GM21423 (cell line): ENCODE measurements around the gene MAP3K10.
"Not testable (repeated sequence)": the region's sequence is repeated elsewhere in the genome, so short reads cannot be mapped to it uniquely, and the experiment has no call there.

ENCODE experiments used
- ATAC-seq: cut with Tn5 transposase; IDR thresholded peaks from one replicate; pipeline ENCODE4 v1.9.1; 2021; ENCODE audit warnings: mild to moderate bottlenecking, moderate library complexity; ENCODE audit not compliant: unreplicated experiment

MAP3K10 gene

DNA sequence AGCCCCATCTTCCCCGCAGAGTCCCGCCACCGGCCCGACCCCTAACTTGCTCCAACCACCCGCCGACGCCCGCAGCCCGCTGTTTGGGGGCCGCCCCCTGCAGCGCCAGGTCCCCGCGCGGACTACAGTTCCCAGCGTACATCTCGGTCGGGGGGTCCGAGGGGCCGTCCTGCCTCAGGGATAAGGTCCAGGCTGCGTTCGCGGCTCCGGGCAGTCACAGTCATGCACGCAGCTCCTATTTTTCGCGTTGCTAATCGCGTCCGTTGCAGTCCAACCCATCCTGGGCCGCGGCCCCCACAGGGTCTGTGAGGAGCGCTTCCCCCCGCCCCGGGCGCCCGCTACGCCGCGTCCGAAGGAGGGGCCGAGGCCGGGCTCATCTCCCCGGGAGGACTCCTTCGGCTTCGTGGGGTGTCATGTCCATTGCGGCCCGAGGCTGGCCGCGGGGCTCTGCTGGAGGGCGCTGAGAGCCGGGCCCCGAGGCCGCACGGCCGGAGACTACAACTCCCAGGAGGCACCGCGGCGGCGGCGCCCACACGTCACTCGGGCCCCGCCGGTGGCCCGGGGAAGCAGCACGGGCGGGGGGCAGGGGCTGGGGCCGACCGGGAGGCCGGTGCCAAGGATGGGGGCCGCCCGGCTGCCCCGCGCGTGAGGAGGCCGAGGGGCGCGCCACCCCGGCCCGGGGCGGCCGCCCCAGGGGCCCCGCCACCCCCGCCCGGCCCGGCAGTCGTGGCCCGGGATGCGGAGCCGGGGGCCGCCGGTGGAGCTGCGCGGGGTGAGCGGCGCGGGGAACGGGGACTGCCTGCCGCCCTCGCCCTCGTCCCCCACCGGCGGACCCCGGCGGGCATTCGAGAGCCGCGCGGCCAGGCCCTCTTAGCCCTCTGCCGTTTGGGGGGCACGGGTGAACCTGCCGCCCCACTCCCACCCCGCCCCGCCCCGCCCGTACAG, at the start of gene MAP3K10:
Gene MAP3K10 (plus strand): TSS at position 536 of the 945 bp plus-strand sequence. CDS start 606 bp downstream, outside the sequence.
- ATAC-seq, result peak; percentile 73

DNA sequence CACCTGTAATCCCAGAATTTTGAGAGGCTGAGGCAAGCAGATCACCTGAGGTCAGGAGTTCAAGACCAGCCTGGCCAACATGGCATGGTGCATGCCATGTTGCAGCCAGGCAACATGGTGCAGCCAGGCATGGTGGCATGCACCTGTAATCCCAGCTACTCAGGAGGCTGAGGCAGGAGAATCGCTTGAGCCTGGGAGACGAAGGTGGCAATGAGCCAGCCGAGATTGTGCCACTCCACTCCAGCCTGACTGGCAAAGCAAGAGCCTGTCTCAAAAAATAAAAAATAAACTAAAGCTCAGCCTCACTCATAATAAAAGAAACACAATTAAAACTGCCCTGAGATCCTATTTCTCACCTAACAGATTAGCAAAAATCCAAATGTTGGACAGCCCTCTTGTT, 49.7 kb upstream of the MAP3K10 start:
- no peak for ATAC-seq

DNA sequence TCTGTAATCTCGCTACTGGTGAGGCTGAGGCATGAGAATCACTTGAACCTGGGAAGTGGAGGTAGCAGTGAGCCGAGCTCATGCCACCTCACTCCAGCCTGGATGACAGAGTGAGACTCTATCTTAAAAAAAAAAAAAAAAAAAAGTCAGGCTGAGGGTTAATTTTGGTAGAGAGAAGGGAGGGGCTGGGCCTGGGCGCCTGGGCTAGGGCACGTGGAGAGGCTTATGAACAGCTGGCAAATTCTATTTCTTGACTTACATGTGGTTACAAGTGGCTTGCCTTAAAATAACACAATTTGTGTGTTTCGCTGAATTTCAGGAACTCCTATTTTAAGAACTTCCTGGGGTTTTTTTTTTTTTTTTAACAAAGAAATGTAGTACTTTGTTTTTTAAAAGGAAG, 47.6 kb upstream of the MAP3K10 start:
- peak; percentile 61 for ATAC-seq

DNA sequence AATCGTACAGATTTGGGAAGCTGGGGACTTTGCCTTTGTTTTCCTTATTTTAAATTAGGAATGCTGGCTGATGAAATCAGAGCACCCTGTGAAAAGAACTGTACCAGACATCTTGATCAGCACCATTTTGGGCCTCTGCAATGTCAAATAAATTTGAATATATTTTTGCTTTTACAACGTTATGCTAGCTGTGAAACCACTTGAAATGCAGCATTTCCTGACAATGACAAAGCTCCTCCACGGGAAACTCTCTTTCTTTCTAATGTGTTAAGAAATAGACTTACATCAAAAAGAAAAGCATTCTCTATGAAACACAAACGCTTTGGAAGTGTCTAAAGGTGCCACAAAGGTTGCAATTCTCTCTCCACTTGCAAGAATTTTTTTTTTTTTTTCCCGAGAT, 47.1 kb upstream of the MAP3K10 start:
- no peak for ATAC-seq

DNA sequence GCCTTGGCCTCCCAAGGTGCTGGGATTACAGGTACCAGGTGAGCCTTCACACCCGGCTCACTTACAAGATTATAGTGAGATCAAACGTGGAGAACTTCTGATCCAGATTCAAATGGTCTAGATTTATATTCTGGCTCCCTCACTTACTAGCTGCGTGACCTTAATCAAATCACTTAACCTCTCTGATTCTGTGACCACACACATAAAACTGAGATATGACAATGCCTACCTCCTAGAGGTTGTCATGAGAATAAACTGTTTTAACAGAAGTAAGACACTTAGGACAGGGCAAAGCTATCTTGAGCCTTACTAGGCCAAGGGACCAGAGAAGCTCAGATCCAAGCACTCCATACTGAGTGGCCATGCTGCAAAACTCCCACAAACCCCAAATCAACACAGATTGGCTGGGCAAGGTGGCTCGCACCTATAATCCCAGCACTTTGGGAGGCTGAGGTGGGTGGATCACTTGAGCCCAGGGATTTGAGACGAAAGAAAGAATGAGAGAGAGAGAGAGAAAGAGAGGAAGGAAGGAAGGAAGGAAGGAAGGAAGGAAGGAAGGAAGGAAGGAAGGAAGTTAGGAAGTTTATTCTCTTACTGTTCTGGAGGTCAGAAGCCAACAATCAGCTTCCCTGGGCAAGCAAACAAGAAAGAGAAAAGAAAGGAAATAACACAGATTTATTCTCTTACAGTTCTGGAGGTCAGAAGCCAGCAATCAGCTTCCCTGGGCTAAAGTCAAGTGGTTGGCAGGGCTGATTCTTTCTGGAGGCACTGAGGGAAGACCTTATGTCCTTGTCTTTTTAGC, 46.1 kb upstream of the MAP3K10 start:
- no peak for ATAC-seq

DNA sequence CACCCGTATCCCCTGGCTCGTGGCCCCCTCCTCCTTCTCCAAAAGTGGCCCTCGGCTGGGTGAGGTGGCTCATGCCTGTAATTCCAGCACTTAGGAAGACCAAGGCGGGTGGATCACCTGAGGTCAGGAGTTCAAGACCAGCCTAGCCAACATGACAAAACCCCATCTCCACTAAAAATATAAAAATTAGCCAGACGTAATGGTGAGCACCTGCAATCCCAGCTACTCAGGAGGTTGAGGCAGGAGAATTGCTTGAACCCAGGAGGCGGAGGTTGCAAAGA, 45.5 kb upstream of the MAP3K10 start:
- ATAC-seq, result not testable (repeated sequence)

DNA sequence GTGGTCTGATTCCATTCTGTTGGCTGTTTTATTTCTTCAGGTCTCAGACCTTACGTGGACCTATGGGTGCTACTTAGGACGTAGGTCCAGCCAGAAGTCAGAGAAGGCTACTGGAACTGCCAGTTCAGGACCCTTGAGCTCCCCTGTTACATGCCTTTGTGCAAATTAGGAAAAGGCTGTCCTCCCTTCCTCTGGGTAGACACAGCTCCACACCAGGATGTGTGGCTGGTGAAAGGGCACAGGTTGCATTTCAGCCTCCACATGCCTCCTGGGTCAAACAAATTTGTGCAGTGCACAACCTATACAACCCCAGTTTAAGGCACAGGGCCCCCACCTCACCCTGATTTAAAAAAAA, 43.9 kb upstream of the MAP3K10 start:
- ATAC-seq, result no peak

DNA sequence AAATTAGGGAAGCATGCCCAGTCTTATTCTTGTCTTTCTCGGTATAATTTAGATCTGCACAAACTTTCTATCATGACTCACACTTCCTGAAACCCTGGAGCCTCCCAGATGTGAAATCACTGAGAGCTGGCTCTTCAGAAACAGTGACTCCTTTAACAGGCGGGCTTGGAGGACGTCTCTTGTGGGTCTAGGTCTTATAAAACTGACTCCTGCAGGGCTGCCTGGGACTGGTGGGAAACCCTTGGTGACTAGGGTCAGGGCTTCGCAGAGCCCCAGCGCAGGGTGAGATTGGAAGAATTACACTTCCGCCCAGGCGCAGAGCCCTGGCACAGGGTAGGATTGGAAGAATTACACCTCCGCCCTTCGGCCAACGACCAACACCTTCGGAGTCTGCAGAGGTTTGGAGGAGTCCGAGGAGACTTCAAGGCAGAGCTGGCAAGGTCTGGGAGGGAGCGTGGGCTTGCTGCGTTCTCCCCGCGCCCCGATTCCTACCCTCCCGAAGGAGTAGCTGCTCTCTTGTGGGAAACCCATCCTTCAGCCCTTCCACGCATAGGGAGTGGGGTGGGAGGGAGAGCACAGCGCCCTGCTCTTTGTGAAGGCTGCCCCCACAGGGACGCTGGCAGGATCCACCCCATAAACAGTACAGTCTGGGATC, 43.4 kb upstream of the MAP3K10 start:
- no peak for ATAC-seq

DNA sequence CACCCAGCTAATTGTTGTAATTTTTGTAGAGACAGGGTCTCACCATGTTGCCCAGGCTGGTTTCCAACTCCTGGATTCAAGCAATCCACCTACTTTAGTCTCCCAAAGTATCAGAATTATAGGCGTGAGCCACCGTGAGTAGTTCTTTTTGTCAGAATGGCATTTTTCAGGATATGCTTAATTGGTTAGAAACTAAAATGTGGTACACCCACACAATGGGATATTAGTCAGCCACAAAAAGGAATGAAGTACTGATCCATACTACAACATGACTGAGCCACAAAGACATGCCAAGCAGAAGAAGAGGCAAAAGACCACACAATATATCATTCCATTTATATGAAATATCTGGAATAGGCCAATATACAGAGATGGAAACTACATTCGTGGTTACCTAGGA, 41.7 kb upstream of the MAP3K10 start:
- ATAC-seq, result no peak

DNA sequence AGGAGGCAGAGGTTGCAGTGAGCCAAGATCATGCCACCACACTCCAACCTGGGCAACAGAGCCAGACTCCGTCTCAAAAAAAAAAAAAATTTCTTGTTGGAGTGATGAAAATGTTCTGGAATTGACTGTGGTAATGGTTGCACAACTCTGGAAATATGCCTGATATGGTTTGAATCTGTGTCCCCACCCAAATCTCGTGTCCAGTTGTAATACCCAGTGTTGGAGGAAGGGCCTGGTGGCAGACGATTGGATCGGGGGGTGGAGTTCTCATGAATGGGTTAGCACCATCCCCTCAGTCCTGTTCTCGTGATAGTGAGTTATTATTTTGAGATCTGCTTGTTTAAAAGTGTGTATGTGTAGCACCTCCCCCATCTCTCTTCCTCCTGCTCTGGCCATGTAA, 41.1 kb upstream of the MAP3K10 start:
- ATAC-seq, result no peak

DNA sequence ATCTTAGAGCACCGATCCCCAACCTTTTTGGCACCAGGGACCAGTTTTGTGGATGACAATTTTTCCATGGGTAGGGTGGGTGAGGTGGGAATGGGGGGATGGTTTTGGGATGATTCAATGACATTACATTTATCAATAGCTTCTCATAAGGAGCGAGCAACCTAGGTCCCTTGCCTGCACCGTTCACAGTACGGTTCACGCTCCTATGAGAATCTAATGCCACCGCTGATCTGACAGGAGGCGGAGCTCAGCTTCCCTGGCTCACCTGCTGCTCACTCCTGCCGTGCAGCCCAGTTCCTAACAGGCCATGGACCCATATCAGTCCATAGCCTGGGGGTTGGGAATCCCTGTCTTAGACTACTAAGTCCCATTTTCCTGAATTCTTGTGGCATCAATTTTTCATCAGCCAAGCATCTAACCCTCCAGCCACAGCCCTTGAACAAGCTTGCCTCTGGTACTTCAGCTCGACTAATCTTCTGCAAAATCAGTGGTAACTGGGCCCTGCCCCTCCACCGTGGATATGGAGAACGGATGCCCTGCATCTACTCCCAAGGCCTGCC, 37.0 kb upstream of the MAP3K10 start:
- ATAC-seq, result no peak

DNA sequence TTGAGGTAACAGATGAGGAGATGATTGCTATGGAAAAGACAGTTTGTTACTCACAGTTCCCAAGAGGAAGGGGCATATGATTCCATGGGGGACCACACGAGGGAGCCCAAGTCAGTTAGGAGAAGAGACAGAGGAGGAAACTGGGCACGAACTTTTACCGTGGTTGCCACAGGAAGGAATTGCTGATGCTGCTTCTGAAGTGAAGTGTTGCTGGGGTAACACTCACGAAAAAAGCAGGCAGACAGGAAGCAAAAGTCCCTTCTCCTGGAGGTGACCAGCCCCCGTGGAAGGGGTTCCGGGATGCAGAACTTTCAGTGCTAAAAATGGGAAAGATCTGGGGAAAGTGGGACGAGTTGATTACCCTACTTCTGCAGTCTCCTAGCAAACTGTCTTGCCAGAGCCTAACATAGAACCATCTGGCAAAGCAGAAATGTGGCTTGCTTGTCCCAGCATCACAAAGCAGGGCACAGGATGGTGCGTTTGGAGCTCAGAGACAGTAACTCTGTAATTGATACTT, 35.4 kb upstream of the MAP3K10 start:
- no peak for ATAC-seq

DNA sequence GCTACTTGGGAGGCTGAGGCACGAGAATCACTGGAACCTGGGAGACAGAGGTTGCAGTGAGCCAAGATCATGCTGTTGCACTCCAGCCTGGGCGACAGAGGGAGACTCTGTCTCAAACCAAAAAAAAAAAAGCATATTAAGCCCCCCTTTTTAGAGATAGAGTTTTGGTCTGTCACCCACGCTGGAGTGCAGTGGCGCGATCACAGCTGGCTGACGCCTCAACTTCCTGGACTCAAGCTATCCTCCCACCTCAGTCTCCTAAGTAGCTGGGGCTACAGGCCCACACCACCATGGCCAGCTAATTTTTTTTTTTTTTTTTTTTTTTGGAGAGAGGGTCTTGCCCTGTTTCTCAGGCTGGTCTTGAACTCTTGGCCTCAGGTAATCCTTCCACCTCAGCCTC, 34.2 kb upstream of the MAP3K10 start:
- ATAC-seq, result no peak

DNA sequence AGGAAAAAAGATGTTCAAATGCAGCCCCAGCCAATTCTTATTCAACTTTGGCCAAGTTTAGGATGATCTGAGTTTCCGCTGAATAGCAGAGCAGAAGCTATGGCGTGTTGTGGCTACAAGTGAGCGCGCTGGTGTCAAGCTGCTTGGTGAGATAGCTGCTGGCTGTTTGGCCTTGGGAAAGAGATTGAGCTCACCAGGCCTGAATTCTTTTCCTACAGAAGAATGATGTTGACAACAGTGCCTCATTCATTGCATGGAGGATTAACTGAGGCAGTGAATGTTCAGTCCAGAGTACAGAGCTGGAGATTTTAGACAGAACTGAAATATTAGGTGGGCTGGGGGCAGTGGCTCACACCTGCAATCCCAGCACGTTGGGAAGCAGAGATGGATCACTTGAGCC, 31.5 kb upstream of the MAP3K10 start:
- ATAC-seq, result no peak

DNA sequence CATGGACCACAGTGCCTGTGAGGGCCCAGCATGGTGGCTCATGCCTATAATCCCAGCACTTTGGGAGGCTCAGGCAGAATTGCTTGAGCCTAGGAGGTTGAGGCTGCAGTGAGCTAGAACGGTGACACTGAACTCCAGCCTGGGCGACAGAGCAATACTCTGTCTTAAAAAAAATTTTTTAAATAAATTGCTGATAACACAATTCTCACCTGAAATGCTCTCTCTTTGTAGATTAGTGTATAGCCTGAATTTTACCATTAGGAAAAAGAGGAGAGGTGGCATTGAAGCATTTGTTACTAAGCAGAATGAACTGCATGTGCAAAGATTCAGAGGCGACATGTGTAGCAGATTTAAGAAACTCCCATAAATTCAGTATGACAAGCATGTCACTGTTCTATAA, 29.1 kb upstream of the MAP3K10 start:
- no peak for ATAC-seq

DNA sequence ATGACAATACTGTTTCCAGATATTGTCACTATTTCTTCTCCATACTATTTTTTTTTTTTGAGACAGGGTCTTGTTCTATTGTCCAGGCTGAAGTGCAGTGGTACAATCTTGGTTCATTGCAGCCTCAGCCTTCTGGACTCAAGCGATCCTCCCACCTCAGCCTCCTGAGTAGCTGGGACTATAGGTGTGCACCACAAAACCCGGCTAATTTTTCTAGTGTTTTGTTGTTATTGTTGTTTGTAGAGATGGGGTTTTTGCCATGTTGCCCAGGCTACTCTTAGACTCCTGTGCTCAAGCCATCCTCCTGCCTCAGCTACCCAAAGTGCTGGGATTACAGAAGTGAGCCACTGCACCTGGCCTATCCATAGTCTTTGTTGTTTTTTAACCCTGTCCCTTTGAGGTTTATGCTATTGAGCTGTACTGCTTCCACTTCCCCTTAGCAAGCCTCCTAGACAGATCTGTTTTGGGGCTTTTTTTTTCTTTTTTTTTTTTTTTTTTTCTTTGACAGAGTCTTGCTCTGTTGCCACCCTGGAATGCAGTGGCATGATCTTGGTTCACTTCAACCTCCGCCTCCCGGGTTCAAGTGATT, 27.6 kb upstream of the MAP3K10 start:
- peak; percentile 56 for ATAC-seq

DNA sequence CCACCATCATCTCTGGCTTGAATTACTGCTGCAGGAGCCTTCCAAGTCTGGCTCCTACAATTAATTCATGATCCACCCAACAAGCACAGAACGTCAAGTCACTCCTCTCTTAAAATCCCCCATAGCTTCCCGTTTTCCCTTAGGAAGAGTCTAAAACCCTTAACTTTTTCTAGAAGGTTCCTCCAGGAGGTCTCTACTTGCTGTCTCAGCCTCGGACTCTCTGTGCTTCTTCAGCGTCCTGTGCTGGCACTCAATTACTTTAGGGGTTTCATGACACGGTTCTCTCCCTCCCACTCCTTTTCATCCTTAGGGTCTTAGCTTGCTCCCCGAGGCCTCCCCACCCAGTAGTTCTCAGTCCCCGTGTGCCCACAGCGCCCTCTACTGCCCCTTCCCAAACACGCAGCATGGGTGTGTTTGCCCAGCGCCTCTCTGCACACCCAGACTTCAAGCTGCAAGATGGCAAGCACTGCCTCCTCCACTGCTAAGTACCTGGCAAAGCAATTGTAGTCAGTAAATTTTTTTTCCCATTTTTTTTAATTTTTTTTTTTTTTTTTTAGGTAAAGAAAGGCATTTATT, 25.8 kb upstream of the MAP3K10 start:
- ATAC-seq, result no peak

DNA sequence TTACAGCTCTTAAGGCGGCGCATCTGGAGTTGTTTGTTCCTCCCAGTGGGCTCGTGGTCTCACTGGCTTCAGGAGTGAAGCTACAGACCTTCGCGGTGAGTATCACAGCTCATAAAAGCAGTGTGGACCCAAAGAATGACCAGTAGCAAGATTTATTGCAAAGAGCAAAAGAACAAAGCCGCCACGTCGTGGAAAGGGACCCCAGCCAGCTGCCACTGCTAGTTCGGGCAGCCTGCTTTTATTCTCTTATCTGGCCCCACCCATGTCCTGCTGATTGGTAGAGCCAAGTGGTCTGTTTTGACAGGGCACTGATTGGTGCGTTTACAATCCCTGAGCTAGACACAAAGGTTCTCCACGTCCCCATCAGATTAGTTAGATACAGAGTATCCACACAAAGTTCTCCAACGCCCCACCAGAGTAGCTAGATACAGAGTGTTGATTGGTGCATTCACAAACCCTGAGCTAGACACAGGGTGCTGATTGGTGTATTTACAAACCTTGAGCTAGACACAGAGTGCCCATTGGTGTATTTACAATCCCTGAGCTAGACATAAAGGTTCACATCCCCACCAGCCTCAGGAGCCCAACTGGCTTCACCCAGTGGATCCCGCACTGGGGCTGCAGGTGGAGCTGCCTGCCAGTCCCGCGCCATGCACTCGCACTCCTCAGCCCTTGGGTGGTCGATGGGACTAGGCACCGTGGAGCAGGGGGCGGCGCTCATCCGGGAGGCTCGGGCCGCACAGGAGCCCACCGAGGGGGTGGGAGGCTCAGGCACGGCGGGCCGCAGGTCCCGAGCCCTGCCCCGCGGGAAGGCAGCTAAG, 21.5 kb upstream of the MAP3K10 start:
- ATAC-seq, result not testable (repeated sequence)

DNA sequence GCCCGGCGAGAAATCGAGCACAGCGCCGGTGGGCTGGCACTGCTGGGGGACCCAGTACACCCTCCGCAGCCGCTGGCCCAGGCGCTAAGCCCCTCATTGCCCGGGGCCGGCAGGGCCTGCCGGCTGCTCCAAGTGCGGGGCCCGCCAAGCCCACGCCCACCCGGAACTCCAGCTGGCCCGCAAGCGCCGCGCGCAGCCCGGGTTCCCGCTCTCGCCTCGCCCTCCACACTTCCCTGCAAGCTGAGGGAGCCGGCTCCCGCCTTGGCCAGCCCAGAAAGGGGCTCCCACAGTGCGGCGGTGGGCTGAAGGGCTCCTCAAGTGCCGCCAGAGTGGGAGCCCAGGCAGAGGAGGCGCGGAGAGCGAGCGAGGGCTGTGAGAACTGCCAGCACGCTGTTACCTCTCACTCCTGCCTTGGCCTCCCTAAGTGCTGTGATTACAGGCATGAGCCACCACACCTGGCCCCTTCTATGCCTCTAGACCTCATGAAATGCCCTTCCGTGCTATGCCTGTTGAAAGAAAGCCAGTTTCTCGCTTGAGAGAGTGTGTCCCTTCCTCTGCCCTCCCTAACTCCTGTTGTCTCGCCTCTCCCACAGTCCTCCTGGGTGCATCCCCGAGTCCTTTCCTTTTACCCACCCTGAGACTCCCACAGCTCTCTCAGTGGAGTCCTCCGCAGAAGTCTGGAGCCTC, 20.8 kb upstream of the MAP3K10 start:
- not testable (repeated sequence) for ATAC-seq
